GM18951 (cell line): ENCODE measurements around the gene NDP.
"Not testable (repeated sequence)": the region's sequence is repeated elsewhere in the genome, so short reads cannot be mapped to it uniquely, and the experiment has no call there.

Source experiments
- POLR2A ChIP-seq: IDR thresholded peaks from 4 replicates; pipeline ENCODE4 v1.6.1; 2011; ENCODE audit warnings: mild to moderate bottlenecking; ENCODE audit not compliant: insufficient read length, insufficient read depth; ENCODE audit errors: extremely low read depth
- in situ Hi-C: fragments of 300-500 bp; cut with MboI; formaldehyde crosslinking; loops from one replicate; pipeline ENCODE4 v1.12.0; 2022; ENCODE audit warnings: low sequenced_read_pairs, mixed read lengths, inconsistent platforms; ENCODE audit not compliant: unreplicated experiment

Gene NDP

DNA sequence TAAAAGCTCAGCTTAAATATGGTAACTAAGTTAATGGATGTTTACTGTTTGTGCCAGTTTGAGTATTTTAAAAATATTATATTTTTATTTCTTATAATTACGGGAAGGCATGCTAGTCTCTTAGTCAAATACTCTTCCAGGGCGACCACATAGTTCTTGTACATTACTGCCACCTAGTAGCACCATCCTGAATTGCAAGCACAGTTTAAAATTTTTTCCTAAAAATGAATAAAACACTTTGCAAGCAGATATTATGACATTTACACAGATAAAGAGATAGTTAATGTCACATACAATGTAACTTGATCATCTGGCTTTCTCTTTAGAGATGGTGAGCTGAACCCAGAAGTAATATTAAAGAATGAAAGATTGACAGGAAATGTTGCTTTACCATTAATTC, 11.5 kb downstream of the NDP start:
- in situ Hi-C loops: no loop called here
- no peak for TF ChIP-seq POLR2A

DNA sequence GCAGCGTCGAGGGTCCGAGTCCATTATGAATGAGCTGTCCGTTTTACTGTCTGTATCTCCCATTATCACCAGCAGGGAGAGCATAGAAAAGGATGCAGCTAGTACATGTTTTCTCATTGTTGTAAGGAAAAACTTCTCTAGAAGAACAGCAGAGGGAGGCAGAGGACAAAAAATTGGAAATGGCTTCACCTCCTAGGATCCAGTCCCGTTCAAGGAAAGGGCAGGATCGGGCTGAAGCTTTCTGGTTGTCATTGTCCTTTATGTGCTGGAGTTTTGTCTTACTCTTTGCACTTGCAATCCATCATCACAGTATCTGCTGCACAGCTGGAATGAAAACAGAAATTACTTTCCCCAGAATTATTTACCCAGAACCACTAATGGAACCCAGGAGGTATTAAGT, 14.7 kb downstream of the NDP start:
- no peak for TF ChIP-seq POLR2A
- in situ Hi-C loops: no loop called here

DNA sequence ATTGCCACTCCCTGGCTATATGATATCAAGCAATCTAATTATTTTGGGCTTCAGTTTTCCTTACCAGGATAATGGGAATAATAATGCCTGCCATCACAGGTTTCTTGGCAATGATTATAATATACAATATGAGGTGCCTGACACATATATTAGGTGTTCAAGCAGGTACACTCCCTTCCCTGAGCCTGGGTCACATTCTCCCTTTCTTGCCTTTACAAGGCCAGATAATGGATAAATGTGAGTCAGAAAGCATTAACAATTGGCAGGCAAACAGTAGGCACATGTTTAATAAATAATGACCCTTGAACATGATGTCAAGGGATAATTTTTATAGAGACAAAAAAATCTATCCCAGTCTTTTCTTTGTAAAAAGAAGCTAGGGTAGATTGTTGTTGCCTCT, 17.2 kb downstream of the NDP start:
- TF ChIP-seq POLR2A: no peak
- in situ Hi-C loops: no loop called here

DNA sequence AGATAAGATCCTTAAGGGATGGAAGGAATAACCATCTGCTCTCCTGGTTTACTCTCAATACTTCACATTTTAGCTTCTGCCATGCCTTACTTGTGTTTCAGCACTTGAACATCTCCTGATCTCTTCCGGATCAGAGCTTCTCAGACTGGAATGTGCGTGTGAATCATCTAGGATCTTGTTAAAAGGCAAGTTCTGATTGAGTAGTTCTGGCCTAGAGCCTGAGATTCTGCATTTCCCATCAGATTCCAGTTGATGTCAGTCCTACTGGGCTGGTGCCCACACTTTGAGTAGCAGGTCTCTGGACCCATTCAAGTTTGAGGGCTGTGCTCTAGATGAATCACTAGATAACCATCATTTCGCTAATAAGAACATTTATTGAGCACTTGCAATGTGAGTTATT, 20.0 kb downstream of the NDP start:
- in situ Hi-C loops: no loop called here
- TF ChIP-seq POLR2A: no peak

DNA sequence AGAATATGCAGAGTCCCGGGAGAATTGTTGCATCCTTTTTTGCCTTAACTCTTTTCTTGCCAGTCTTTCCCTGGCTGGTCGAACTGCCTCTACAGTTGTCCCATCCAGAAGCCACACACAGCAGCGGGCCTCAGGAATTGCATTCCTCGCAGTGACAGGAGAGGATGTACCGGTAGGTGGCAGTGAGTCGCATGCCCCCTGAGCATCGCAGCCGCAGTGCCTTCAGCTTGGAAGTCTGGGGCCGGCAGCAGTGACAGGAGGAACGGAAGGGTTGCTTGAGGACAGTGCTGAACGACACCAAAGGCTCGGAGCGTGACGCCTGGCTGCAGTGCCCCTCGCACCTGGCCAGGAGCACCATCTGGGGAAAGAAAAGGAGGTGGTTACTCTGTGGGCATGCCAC, 23.5 kb downstream of the NDP start:
- in situ Hi-C loops: no loop called here
- TF ChIP-seq POLR2A: no peak

DNA sequence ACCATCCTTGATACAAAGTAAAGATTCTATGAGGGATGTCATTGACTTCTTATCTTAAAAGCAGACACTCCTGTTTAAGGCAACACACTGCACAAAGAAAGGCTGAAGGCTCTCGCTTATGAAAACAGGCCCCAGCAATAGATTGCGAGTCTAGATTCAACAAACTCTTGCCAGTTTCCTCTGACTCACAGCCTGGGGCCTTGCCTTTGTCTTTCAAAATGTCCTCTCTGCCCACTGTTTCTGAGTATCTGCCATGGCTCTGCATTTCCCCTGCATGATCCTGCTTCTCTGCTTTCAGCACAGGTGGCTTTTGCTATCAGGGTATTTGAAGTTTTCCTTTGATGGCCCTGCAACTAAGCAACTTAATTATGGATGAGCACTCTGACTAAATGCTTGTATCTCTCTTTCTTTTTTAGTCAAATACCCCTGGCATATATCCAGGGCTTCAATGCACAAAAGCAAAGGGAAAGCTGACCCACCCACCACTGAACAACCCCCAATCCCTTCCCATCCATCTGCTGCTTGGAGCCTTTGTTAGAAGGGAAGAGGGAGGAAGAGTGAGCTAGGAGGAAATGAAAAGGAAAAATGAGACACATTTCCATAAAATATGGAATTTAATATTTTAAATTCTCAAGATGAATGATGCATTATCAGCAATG, 32.2 kb downstream of the NDP start:
- no peak for TF ChIP-seq POLR2A
- in situ Hi-C loops: no loop called here

DNA sequence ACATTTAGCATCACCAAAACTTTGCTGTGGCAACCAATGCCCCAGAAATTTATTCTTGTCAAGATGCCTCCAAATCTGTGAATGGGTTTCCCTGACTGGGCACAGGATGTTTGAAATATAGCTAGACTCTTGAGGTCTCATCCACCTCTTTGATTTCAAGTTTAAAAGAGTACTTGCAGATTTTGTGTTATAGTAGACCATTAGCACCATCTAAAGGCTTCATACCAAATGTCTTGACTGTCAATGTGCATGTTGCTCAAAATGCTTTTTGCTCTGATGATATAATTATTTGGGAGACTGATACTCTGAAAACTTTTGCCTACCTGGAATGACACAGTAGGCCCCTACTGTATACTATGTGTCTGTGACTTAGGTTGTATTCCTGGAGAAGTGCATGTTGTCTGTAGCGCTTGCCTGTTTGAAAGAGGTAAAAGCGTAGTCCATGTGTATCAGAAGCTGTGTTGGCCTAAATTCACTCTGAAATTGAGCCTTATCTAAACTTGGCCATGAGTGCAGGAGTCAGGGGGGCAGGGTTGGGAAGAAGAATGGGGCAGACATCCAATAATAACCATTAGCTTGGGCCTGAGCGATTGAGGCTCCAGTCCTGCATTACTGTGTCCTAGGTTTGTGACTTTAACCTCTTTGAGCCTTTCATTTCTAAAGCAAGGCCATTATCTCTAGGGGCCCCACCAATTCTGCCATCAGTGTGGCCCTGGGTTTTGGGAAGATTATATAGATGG, 33.8 kb downstream of the NDP start:
- TF ChIP-seq POLR2A: no peak
- in situ Hi-C loops: no loop called here

DNA sequence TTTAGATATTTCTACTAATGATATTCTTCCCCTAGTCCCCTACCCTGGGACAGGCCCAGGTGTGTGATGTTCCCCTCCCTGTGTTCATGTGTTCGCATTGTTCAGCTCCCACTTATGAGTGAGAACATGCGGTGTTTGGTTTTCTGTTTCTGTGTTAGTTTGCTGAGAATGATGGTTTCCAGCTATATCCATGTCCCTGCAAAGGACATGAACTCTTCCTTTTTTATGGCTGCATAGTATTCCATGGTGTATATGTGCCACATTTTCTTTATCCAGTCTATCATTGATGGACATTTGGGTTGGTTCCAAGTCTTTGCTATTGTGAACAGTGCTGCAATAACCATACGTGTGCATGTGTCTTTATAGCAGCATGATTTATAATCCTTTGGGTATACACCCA, 51.2 kb downstream of the NDP start:
- in situ Hi-C loops: not testable (repeated sequence)

DNA sequence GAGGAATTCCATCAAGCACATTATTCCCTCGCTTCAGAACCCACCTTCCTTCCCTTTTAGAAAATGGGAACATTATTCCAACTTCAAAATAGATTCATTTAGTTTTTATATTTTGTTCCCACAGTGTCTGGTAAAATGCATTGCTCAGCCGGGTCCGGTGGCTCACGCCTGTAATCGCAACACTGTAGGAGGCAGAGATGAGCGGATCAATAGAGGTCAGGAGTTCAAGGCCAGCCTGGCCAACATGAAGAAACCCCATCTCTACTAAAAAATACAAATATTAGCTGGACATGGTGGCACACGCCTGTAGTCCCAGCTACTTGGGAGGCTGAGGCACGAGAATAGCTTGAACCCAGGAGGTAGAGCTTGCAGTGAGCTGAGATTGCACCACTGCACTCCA, 62.4 kb downstream of the NDP start:
- in situ Hi-C loops: not testable (repeated sequence)

DNA sequence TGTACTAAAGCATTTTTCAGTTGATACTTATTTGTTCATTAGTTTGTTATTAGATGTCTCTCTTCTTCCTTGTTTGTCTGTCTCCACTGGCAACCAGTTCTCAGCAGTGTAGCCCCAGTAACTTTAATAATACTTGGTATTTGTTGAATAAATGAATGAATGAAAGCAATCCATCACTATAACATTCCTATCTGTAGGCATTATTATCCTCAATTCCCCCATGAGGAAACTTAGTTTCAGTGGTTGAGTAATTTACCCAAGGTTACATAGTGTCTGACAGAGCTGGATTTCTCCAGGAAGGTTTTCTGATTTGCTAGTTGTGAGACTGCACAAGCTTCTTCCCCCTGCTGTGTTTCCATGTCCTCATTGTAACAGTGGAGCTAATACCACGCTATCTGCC, 63.2 kb downstream of the NDP start:
- no peak for TF ChIP-seq POLR2A
- in situ Hi-C loops: no loop called here

DNA sequence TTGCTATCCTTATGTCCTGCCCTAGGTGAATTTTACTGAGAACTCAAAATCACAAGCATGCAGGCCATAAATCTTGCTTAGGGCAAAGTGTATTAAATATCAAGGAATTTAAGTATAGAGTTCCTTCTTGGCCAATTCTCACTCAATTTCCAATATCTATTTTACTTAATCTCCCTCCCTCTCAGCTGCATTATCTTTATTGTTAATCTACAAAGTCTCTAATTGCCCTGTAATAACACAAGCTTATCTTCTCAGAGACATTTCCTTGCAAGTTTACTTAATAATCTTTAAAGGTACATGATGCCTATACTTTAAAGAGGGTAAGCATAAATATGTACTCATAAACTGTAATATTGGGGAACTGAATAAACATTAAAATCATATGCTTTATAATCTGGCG, 64.0 kb downstream of the NDP start:
- TF ChIP-seq POLR2A: no peak

DNA sequence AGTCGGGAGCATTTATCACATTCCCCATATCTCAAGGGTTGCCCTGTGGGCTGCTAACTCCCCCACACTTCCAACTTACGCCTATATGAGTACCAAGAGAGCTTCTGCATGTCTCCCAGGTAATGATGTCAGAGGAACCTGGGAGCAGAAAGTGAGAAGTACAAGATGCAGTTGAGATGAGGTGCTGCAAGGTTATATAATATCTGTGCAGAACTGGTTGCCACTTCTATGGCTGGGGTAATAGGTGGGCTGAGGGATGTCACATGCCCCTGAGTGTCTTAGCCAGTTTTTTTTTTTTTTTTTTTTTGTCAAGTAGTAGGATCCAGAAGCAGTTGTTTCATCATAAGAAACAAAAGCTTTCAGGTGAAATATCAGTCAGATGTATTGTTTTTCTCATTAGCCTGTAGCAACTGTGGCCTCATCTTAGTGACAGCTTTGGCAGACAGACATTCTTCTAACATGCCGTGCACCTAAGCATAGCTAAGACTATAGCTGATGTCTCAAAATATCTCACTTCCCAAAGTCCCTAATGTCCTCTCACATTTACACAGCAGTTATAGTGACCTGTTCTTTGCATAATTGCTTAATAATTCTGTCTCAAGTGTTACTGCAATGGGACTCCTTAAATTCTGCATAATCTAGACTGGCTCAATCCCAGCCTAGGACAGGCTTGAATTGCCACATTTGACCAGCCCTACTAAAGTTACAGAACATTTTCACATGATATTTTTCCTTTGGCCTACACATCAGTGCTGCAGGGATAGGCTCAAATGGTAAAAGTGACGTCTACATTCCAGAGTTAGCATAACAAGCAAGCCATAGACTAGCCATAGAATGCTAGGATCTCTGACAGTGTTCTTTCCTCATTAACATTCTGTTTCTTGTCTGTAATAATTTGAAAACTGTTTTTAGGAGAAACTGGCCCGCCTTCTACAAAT, 73.0 kb downstream of the NDP start:
- in situ Hi-C loops: no loop called here
- no peak for TF ChIP-seq POLR2A

More for the DNA sequence above, 64.0 kb downstream of the NDP start:
- in situ Hi-C loops: no loop called here
